K562 (cell line): ENCODE data around the gene POLR2L. TPM values are rescaled to one million over a fixed set of nuclear protein-coding genes. Genes with fewer than 3 reads are reported as not detected.
A peak's percentile ranks its signal among the peaks of the same experiment; 100 is the strongest.

Source experiments
- ATAC-seq: fragments of 200-7000 bp; cut with Tn5 transposase; 3 replicates; pipeline ENCODE4 v1.9.1; 2020; ENCODE audit warnings: moderate library complexity
- BruUV-seq: library from RNA; stranded (reverse); fragments of 400-500 nt; replicated peaks from 2 replicates; lab custom pipeline; 2021; lab: Mats Ljungman, UMichigan
- CTCF ChIA-PET: fragments of 300-600 bp; formaldehyde crosslinking; extraction: SDS; loops from one replicate; lab custom pipeline; 2021; ENCODE audit warnings: low intra/inter-chr PET ratio; lab: Yijun Ruan, JAX
- POLR2A ChIA-PET: fragments of 300-600, 350-650 bp; sonication (Branson Sonifier 250); formaldehyde crosslinking; extraction: SDS; loops from one replicate; lab custom pipeline; 2021; ENCODE audit warnings: antibody characterized with exemption, inconsistent platforms; lab: Yijun Ruan, JAX
- DNase-seq, 4 experiments: peaks; one replicate each; pipeline versions ENCODE4 v3.0.0 to v3.0.0-alpha.2; 2011 to 2018; ENCODE audit warnings: low spot score in 3 of 4, mixed read lengths in 3 of 4; ENCODE audit errors: extremely low read depth in 1 of 4
- FAIRE-seq: peaks from 2 replicates; lab custom pipeline; 2011; peaks lifted over from hg19 to GRCh38; lab: Jason Lieb, UNC
- H2AFZ ChIP-seq: 2 replicates; pipeline ENCODE4 v1.6.0; 2011; ENCODE audit warnings: low read depth, low read length, control low read depth, inconsistent platforms
- H3K27ac ChIP-seq: fragments of 200-600 bp; 3 replicates; pipeline ENCODE4 v1.8.0; 2011; ENCODE audit warnings: low read depth, mild to moderate bottlenecking, control low read depth, inconsistent platforms, low read length, moderate library complexity, mixed read lengths; ENCODE audit errors: extremely low read depth
- H3K27me3 ChIP-seq, 2 experiments: fragments of 300-600 bp in 1 of 2; 2 replicates in 1 of 2; 3 replicates in 1 of 2; pipeline versions ENCODE4 v1.6.0 to v1.8.0; 2011; ENCODE audit warnings: inconsistent platforms in 2 of 2, low read length in 2 of 2, mild to moderate bottlenecking in 1 of 2, mixed read lengths in 1 of 2, moderate library complexity in 1 of 2; ENCODE audit not compliant: control insufficient read depth in 2 of 2, insufficient read depth in 2 of 2
- H3K36me3 ChIP-seq: fragments of 300-600 bp; 3 replicates; pipeline ENCODE4 v1.8.0; 2011; ENCODE audit warnings: mild to moderate bottlenecking, low read length, inconsistent platforms; ENCODE audit not compliant: control insufficient read depth, insufficient read depth
- H3K4me1 ChIP-seq, 2 experiments: fragments of 200-600 bp in 1 of 2; replicated peaks in 1 of 2; 2 replicates in 1 of 2; 3 replicates in 1 of 2; pipeline versions ENCODE4 v1.5.1 to v1.8.0; 2011; ENCODE audit warnings: inconsistent platforms in 2 of 2, low read length in 2 of 2, mild to moderate bottlenecking in 1 of 2, mixed read lengths in 1 of 2, moderate library complexity in 1 of 2; ENCODE audit not compliant: control insufficient read depth in 2 of 2, insufficient read depth in 2 of 2
- H3K4me2 ChIP-seq: 2 replicates; pipeline ENCODE4 v1.6.1; 2011; ENCODE audit warnings: low read length, control low read depth, inconsistent platforms, mixed read lengths; ENCODE audit not compliant: insufficient read depth
- H3K4me3 ChIP-seq: fragments of 200-600 bp; sonication (generic), shearing (Covaris generic); 2 replicates; pipeline ENCODE4 v1.5.1; 2016; ENCODE audit warnings: control low read depth, inconsistent platforms
- H3K79me2 ChIP-seq: fragments of 200-600 bp; 3 replicates; pipeline ENCODE4 v1.8.0; 2011; ENCODE audit warnings: low read length, inconsistent platforms; ENCODE audit not compliant: control insufficient read depth, insufficient read depth
- H3K9ac ChIP-seq, 2 experiments: 2 replicates each; pipeline versions ENCODE4 v1.6.0 to v1.6.1; 2011; ENCODE audit warnings: low read depth in 2 of 2, low read length in 2 of 2, control low read depth in 1 of 2, inconsistent platforms in 1 of 2, mild to moderate bottlenecking in 1 of 2, mixed read lengths in 1 of 2; ENCODE audit not compliant: insufficient read depth in 1 of 2
- H3K9me1 ChIP-seq: one replicate; pipeline ENCODE4 v1.6.0; 2011; ENCODE audit warnings: inconsistent platforms, mild to moderate bottlenecking, low read length, moderate library complexity; ENCODE audit not compliant: control insufficient read depth, insufficient read depth
- H3K9me3 ChIP-seq: replicated peaks from 2 replicates; pipeline ENCODE4 v1.5.1; 2011; ENCODE audit warnings: low read depth, low read length, inconsistent platforms; ENCODE audit not compliant: control insufficient read depth, insufficient read depth
- H4K20me1 ChIP-seq: replicated peaks from 2 replicates; pipeline ENCODE4 v1.6.1; 2011; ENCODE audit warnings: low read length, inconsistent platforms, mixed read lengths; ENCODE audit not compliant: control insufficient read depth, insufficient read depth
- CUX1 ChIP-seq: fragments of 200-800 bp; sonication (Bioruptor generic); IDR thresholded peaks from 2 replicates; pipeline ENCODE4 v1.6.1; 2016; ENCODE audit warnings: missing genetic modification characterization, missing compliant biosample characterization
- KAT8 ChIP-seq: fragments of 450-650 bp; IDR thresholded peaks from 2 replicates; pipeline ENCODE4 v1.6.1; 2016; ENCODE audit warnings: low read depth, mild to moderate bottlenecking
- NFATC3 ChIP-seq: fragments of 450-650 bp; IDR thresholded peaks from 2 replicates; pipeline ENCODE4 v1.6.1; 2017; ENCODE audit warnings: mild to moderate bottlenecking
- POLR2G ChIP-seq: fragments of 200-400 bp; formaldehyde crosslinking; IDR thresholded peaks from 2 replicates; pipeline ENCODE4 v1.6.1; 2017; ENCODE audit warnings: low read depth, mild to moderate bottlenecking, antibody characterized with exemption, low read length, moderate library complexity
- TCF7L2 ChIP-seq: fragments of 150-350 bp; IDR thresholded peaks from 2 replicates; pipeline ENCODE4 v1.6.1; 2016; ENCODE audit warnings: low read depth, mild to moderate bottlenecking, low read length, moderate library complexity
- VEZF1 ChIP-seq: fragments of 200-800 bp; sonication (Bioruptor generic); IDR thresholded peaks from 2 replicates; pipeline ENCODE4 v1.6.1; 2017; ENCODE audit warnings: missing genetic modification characterization, missing compliant biosample characterization
- ZNF224 ChIP-seq: sonication (generic); formaldehyde crosslinking; IDR thresholded peaks from 2 replicates; pipeline ENCODE4 v1.8.0; 2022; ENCODE audit warnings: mild to moderate bottlenecking, missing genetic modification reagents
- WGBS: fragments of 100-300 bp; shearing (Covaris generic); methylation state at CpG from one replicate; pipeline ENCODE4 v1.1.6; 2016; ENCODE audit warnings: low coverage, mixed read lengths; ENCODE audit not compliant: insufficient coverage; ENCODE audit errors: missing lambda C conversion rate; 5-methylcytosine and 5-hydroxymethylcytosine counted together
- in situ Hi-C: fragments of 300-500 bp; cut with MboI; formaldehyde crosslinking; loops from 4 replicates; pipeline ENCODE4 v1.15.0; 2018; ENCODE audit warnings: inconsistent platforms, mixed read lengths
- intact Hi-C: fragments of 100-400 bp; cut with micrococcal nuclease; formaldehyde crosslinking; loops from 2 replicates; pipeline ENCODE4 v1.14.2; 2022
- polyA plus RNA-seq, 8 experiments: library from polyadenylated mRNA; depleted of rRNA in 4 of 8; stranded (reverse) in 5 of 8; unstranded in 3 of 8; fragments of >200 nt; fragmentation: Nextera tagmentation in 2 of 8; fragmentation: Illumina TruSeq in 1 of 8; extraction: Ambion mirVana in 2 of 8; extraction: Trizol in 1 of 8; gene quantifications; 2 replicates each; pipeline versions ENCODE4 v1.2.1 to v1.2.3, GENCODE V29; 2011 to 2014; ENCODE audit warnings: inconsistent platforms in 1 of 8, missing spikeins in 1 of 8
- total RNA-seq, 7 experiments: library from RNA; depleted of rRNA in 6 of 7; stranded (reverse); fragments of >200 nt in 6 of 7; fragmentation: Illumina TruSeq in 2 of 7; extraction: Trizol in 2 of 7; gene quantifications; 2 replicates each; pipeline versions ENCODE4 v1.2.1 to v1.2.3, GENCODE V29; 2011 to 2021; ENCODE audit warnings: low replicate concordance in 1 of 7

Gene POLR2L
- total and polyA plus RNA-seq, 9 of the 15 experiments (the other 6 are each of a cell fraction or from before 2014, with no cell fraction given), result 38.3 to 688 (median 108) TPM

- no peaks in the 10 kb centered on the region for H3K9me1 ChIP-seq
- no peak overlapping the region for H3K4me2 ChIP-seq
- H3K27ac ChIP-seq, result no peak overlapping the region
- intact Hi-C loops, result no loop called here
- WGBS, result 94% methylated on average over 10 of the region's 10 CpGs
- ChIA-PET CTCF (no interaction called here), POLR2A (interaction anchor here (1.0 to 1.2 kb wide), 2 partner anchors 11 to 24 kb away, joined by 3 to 4 read pairs; no protein-coding TSS in a partner anchor)
- no peaks in the 10 kb centered on the region for H3K79me2 ChIP-seq
- in situ Hi-C loops, result no loop called here
- TF ChIP-seq TCF7L2, result no peak
- TF ChIP-seq POLR2G, result peak; percentile 2; the same call in 1 of the 2 replicates
- peaks cover 81% of the 10 kb centered on the region; the same call in 2 of the 3 replicates for H3K36me3 ChIP-seq
- no TSS peak for BruUV-seq
- H3K4me3 ChIP-seq, result no peak overlapping the region
- H3K4me1 ChIP-seq, result peaks cover 0 to 35% of the 10 kb centered on the region in 2 experiments; a peak in 1 of 5 replicates
- ATAC-seq (no peak), DNase-seq (no peak), FAIRE-seq (no peak)
- H3K9ac ChIP-seq, result 0 out of 4 replicates have a peak overlapping the region, but pooled peaks of 1 of the 2 experiments have one; percentile 26
- H2AFZ ChIP-seq, result no peak overlapping the region
- no peaks in the 10 kb centered on the region for H4K20me1 ChIP-seq
- H3K27me3 ChIP-seq, result no peaks in the 10 kb centered on the region
- no peaks in the 10 kb centered on the region for H3K9me3 ChIP-seq
Measured at GRCh38 chr11:883527-883926, 41.2 kb upstream of the POLR2L start.

- Histone ChIP-seq H3K36me3 (peaks cover 72% of the 10 kb centered on the region; the same call in 2 of the 3 replicates), H2AFZ (no peak overlapping the region), H3K27ac (no peak overlapping the region), H3K79me2 (no peaks in the 10 kb centered on the region), H3K27me3 (no peaks in the 10 kb centered on the region), H4K20me1 (no peaks in the 10 kb centered on the region), H3K4me2 (no peak overlapping the region), H3K4me3 (no peak overlapping the region), H3K9me1 (no peaks in the 10 kb centered on the region), H3K9ac (no peak overlapping the region), H3K4me1 (peaks cover 5 to 39% of the 10 kb centered on the region in 2 experiments; a peak in 4 of 5 replicates), H3K9me3 (no peaks in the 10 kb centered on the region)
- DNase-seq (no peak), FAIRE-seq (no peak), ATAC-seq (no peak)
- intact Hi-C loops, result no loop called here
- CTCF ChIA-PET, result no interaction called here
- in situ Hi-C loops, result no loop called here
- 97% methylated on average over 11 of the region's 14 CpGs for WGBS
- POLR2A ChIA-PET, result no interaction called here
- BruUV-seq, result no TSS peak
- TF ChIP-seq NFATC3 (no peak), KAT8 (no peak), VEZF1 (CRISPR knock-in tag) (no peak), ZNF224 (CRISPR knock-in tag) (no peak), CUX1 (CRISPR knock-in tag) (no peak)
Measured at GRCh38 chr11:882596-882995, 40.3 kb upstream of the POLR2L start.
